Measurements from ENCODE around the gene MPZ. TPM values are rescaled to one million over a fixed set of nuclear protein-coding genes. Genes with fewer than 3 reads are reported as not detected.

The MPZ gene
- polyA plus RNA-seq, 1 donor from 2014 or later = not detected

- no peaks in the 10 kb centered on the region for H4K20me1 ChIP-seq (ENCODE audit: insufficient read depth)
- no peak overlapping the region for H3K4me3 ChIP-seq (ENCODE audit: low read length)
- H3K36me3 ChIP-seq (ENCODE audit: insufficient read depth, low read length) = no peaks in the 10 kb centered on the region
- H3K9ac ChIP-seq (ENCODE audit: low read length) = no peak overlapping the region
- no peaks in the 10 kb centered on the region for H3K9me3 ChIP-seq (ENCODE audit: low read length)
- no peaks in the 10 kb centered on the region for H3K9me2 ChIP-seq (ENCODE audit: insufficient read depth, low read length)
- no peak overlapping the region for H3K4me2 ChIP-seq (ENCODE audit: low read length)
- H3K79me2 ChIP-seq (replicated peaks; ENCODE audit: insufficient read depth, low read length) = peaks cover 6% of the 10 kb centered on the region
- H3F3A ChIP-seq (ENCODE audit: insufficient read depth, low read length, poor library complexity, severe bottlenecking) = no peaks in the 10 kb centered on the region
- H2AFZ ChIP-seq (ENCODE audit: low read depth, low read length) = no peak overlapping the region
- no peak overlapping the region for H3K27ac ChIP-seq (ENCODE audit: low read length)
- TF ChIP-seq REST (IDR thresholded peaks at IDR 0.05; ENCODE audit: borderline replicate concordance) = no peak
- no peak for TF ChIP-seq SMC3 (conservative IDR thresholded peaks at IDR 0.05; ENCODE audit: poor library complexity)
- no peak for TF ChIP-seq CTCF (IDR thresholded peaks at IDR 0.05; ENCODE audit: poor library complexity, severe bottlenecking)
- TF ChIP-seq POLR2AphosphoS5 (IDR thresholded peaks at IDR 0.05) = no peak
- no peak for TF ChIP-seq RAD21 (conservative IDR thresholded peaks at IDR 0.05)
- TF ChIP-seq EP300 (conservative IDR thresholded peaks at IDR 0.05; ENCODE audit: poor library complexity, severe bottlenecking) = no peak
- TF ChIP-seq EZH2 (IDR thresholded peaks at IDR 0.05; ENCODE audit: borderline replicate concordance, insufficient read depth, low read length, poor library complexity, severe bottlenecking) = no peak
- TF ChIP-seq TAF1 (IDR thresholded peaks at IDR 0.05; ENCODE audit: low read depth) = no peak
- no peak for TF ChIP-seq MXI1 (conservative IDR thresholded peaks at IDR 0.05; ENCODE audit: poor library complexity, severe bottlenecking)
- H3K27me3 ChIP-seq (ENCODE audit: insufficient read depth, low read depth, low read length) = no peaks in the 10 kb centered on the region
Measured at GRCh38 chr1:161307892-161308638, 1.7 kb downstream of the MPZ start.

GRCh38 chr1:161307230-161307768 is 2.5 kb downstream of the MPZ start:
- no peak for TF ChIP-seq CTCF (IDR thresholded peaks at IDR 0.05; ENCODE audit: poor library complexity, severe bottlenecking)
- no peak for TF ChIP-seq POLR2AphosphoS5 (IDR thresholded peaks at IDR 0.05)
- no peak for TF ChIP-seq SMC3 (conservative IDR thresholded peaks at IDR 0.05; ENCODE audit: poor library complexity)
- TF ChIP-seq TAF1 (IDR thresholded peaks at IDR 0.05; ENCODE audit: low read depth) = no peak
- TF ChIP-seq REST (IDR thresholded peaks at IDR 0.05; ENCODE audit: borderline replicate concordance) = no peak
- no peak for TF ChIP-seq EZH2 (IDR thresholded peaks at IDR 0.05; ENCODE audit: borderline replicate concordance, insufficient read depth, low read length, poor library complexity, severe bottlenecking)
- TF ChIP-seq RAD21 (conservative IDR thresholded peaks at IDR 0.05) = no peak
- TF ChIP-seq EP300 (conservative IDR thresholded peaks at IDR 0.05; ENCODE audit: poor library complexity, severe bottlenecking) = no peak
- no peak for TF ChIP-seq MXI1 (conservative IDR thresholded peaks at IDR 0.05; ENCODE audit: poor library complexity, severe bottlenecking)
- Histone ChIP-seq H3K4me3 (ENCODE audit: low read length) (no peak overlapping the region), H3K36me3 (ENCODE audit: insufficient read depth, low read length) (no peaks in the 10 kb centered on the region), H2AFZ (ENCODE audit: low read depth, low read length) (no peak overlapping the region), H3K4me2 (ENCODE audit: low read length) (no peak overlapping the region), H3K79me2 (replicated peaks; ENCODE audit: insufficient read depth, low read length) (peaks cover 6% of the 10 kb centered on the region), H3K9me3 (ENCODE audit: low read length) (no peaks in the 10 kb centered on the region), H3K9me2 (ENCODE audit: insufficient read depth, low read length) (no peaks in the 10 kb centered on the region), H3K9ac (ENCODE audit: low read length) (no peak overlapping the region), H3K27me3 (ENCODE audit: insufficient read depth, low read depth, low read length) (no peaks in the 10 kb centered on the region), H3K27ac (ENCODE audit: low read length) (no peak overlapping the region), H3F3A (ENCODE audit: insufficient read depth, low read length, poor library complexity, severe bottlenecking) (no peaks in the 10 kb centered on the region), H4K20me1 (ENCODE audit: insufficient read depth) (no peaks in the 10 kb centered on the region)
